Measurements from ENCODE around the gene KISS1. TPM values are rescaled to one million over a fixed set of nuclear protein-coding genes. Genes with fewer than 3 reads are reported as not detected.

Gene KISS1
- total RNA-seq, 4 donors from 2014 or later, result not detected

Other genes starting within 250 kb of the KISS1 start
- 10 to 100 TPM; 12.1 to 34.1 (median 33.4) TPM for gene SOX13, start 123.4 kb downstream of the KISS1 start, total RNA-seq
- 1 to 10 TPM in 3 of 4 donors, not detected in 1; 1.9 to 3.7 (median 3.3) TPM for gene ETNK2, start 44.4 kb downstream of the KISS1 start, total RNA-seq
- 1 to 10 TPM in 1 of 4 donors, not detected in 3; 2.7 TPM for gene REN, start 30.2 kb downstream of the KISS1 start, total RNA-seq
- 10 to 100 TPM in 1 of 4 donors, 1 to 10 TPM in 1, not detected in 2; 9.7 to 13.8 TPM for gene GOLT1A, start 17.5 kb upstream of the KISS1 start, total RNA-seq
- gene PLEKHA6, start 163.4 kb upstream of the KISS1 start, total RNA-seq, result 100 to 1,000 TPM in 1 of 4 donors, 10 to 100 TPM in 3; 58.7 to 209 (median 97.9) TPM
- gene PPP1R15B, start 215.3 kb upstream of the KISS1 start, total RNA-seq, result 10 to 100 TPM; 30.8 to 74.2 (median 54.5) TPM

Measured in transverse colon (tissue), 4 donors.